Lower leg skin (tissue), 3 donors: ENCODE measurements around the gene LITAF.

ENCODE experiments used
- POLR2A ChIP-seq, 2 donors: fragments of 450-650 bp; IDR thresholded peaks; one replicate each; pipeline ENCODE4 v1.6.1; 2016 to 2017; ENCODE audit warnings: antibody characterized with exemption in 2 of 2, mild to moderate bottlenecking in 1 of 2, moderate library complexity in 1 of 2
- TF ChIP-seq, protein P1 (sequence below), 3 donors: fragments of 450-650 bp; IDR thresholded peaks; one replicate each; pipeline ENCODE4 v1.5.1; 2016; ENCODE audit warnings: antibody characterized with exemption in 3 of 3, mild to moderate bottlenecking in 3 of 3, moderate library complexity in 2 of 3

DNA sequence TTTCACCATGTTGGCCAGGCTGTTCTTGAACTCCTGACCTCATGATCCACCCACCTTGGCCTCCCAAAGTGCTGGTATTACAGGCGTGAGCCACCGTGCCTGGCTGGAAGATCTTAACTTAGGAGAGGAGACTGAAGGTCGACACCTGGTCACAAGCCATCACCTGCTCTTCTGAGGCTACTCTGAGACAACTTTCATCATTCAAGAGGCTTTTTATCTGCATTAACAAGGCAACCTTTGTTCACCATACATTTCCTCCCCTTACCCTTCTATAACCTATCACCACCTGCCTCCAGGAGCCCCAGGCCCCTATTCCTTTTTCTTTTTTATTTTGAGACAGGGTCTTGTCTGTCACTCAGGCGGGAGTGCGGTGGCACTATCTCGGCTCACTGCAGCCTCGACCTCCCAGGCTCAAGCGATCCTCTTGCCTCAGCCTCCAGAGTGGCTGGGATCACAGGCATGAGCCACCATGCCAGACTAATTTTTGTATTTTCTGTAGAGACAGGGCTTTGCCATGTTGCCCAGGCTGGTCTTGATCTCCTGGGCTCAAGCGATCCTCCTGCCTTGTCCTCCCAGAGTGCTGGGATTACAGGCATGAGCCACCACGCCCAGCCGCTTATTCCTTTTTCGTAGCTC, 6.2 kb downstream of the LITAF start:
- TF ChIP-seq, protein P1, sequence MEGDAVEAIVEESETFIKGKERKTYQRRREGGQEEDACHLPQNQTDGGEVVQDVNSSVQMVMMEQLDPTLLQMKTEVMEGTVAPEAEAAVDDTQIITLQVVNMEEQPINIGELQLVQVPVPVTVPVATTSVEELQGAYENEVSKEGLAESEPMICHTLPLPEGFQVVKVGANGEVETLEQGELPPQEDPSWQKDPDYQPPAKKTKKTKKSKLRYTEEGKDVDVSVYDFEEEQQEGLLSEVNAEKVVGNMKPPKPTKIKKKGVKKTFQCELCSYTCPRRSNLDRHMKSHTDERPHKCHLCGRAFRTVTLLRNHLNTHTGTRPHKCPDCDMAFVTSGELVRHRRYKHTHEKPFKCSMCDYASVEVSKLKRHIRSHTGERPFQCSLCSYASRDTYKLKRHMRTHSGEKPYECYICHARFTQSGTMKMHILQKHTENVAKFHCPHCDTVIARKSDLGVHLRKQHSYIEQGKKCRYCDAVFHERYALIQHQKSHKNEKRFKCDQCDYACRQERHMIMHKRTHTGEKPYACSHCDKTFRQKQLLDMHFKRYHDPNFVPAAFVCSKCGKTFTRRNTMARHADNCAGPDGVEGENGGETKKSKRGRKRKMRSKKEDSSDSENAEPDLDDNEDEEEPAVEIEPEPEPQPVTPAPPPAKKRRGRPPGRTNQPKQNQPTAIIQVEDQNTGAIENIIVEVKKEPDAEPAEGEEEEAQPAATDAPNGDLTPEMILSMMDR (IDR thresholded peaks at IDR 0.05) = no peak
- no peak for TF ChIP-seq POLR2A (IDR thresholded peaks at IDR 0.05)
